Nephron (organoid): Measurements from ENCODE around the gene HSPBP1.

Experiments
- H3K27ac Mint-ChIP-seq, 3 experiments: 2 replicates each; pipeline ENCODE4 v1.8.0; 2020; ENCODE audit warnings: mixed read lengths in 3 of 3, mild to moderate bottlenecking in 2 of 3, moderate library complexity in 1 of 3
- H3K27me3 Mint-ChIP-seq: 2 replicates; pipeline ENCODE4 v1.8.0; 2021; ENCODE audit warnings: low read depth, mild to moderate bottlenecking, moderate library complexity, mixed read lengths
- H3K36me3 Mint-ChIP-seq: 2 replicates; pipeline ENCODE4 v1.8.0; 2020; ENCODE audit warnings: low read depth, mixed read lengths
- H3K4me1 Mint-ChIP-seq: 2 replicates; pipeline ENCODE4 v1.8.0; 2020; ENCODE audit warnings: mixed read lengths
- H3K4me3 Mint-ChIP-seq, 3 experiments: 2 replicates each; pipeline ENCODE4 v1.8.0; 2020; ENCODE audit warnings: mild to moderate bottlenecking in 3 of 3, mixed read lengths in 3 of 3, moderate library complexity in 2 of 3
- H3K9me3 Mint-ChIP-seq: 2 replicates; pipeline ENCODE4 v1.8.0; 2020; ENCODE audit warnings: mixed read lengths
- CTCF ChIP-seq, 3 experiments: fragments of 200-600 bp; sonication (generic); IDR thresholded peaks; one replicate each; pipeline ENCODE4 v1.5.0; 2021; ENCODE audit warnings: antibody characterized with exemption in 3 of 3; ENCODE audit not compliant: unreplicated experiment in 3 of 3

HSPBP1 gene

GRCh38 chr19:55273978-55274707 lies 5.8 kb downstream of the HSPBP1 start:
- H3K4me1 Mint-ChIP-seq: peaks cover 6% of the 10 kb centered on the region
- no peak for TF ChIP-seq CTCF (IDR thresholded peaks at IDR 0.05; ENCODE audit: unreplicated experiment in 3 of 3)
- H3K27ac Mint-ChIP-seq: no peak overlapping the region
- no peaks in the 10 kb centered on the region for H3K9me3 Mint-ChIP-seq
- H3K27me3 Mint-ChIP-seq: no peaks in the 10 kb centered on the region
- H3K4me3 Mint-ChIP-seq: no peak overlapping the region
- H3K36me3 Mint-ChIP-seq: peaks cover 37% of the 10 kb centered on the region

- H3K9me3 Mint-ChIP-seq: peaks cover 2% of the 10 kb centered on the region
- H3K4me1 Mint-ChIP-seq: peaks cover 7% of the 10 kb centered on the region
- peaks cover 45% of the 10 kb centered on the region for H3K36me3 Mint-ChIP-seq
- no peak for TF ChIP-seq CTCF (IDR thresholded peaks at IDR 0.05; ENCODE audit: unreplicated experiment in 3 of 3)
- no peaks in the 10 kb centered on the region for H3K27me3 Mint-ChIP-seq
- no peak overlapping the region for H3K4me3 Mint-ChIP-seq
- no peak overlapping the region for H3K27ac Mint-ChIP-seq
Measured at GRCh38 chr19:55272142-55272541, 7.8 kb downstream of the HSPBP1 start.

GRCh38 chr19:55270172-55270942 lies 9.6 kb downstream of the HSPBP1 start:
- no peak for TF ChIP-seq CTCF (IDR thresholded peaks at IDR 0.05; ENCODE audit: unreplicated experiment in 3 of 3)
- H3K36me3 Mint-ChIP-seq: peaks cover 48% of the 10 kb centered on the region

DNA sequence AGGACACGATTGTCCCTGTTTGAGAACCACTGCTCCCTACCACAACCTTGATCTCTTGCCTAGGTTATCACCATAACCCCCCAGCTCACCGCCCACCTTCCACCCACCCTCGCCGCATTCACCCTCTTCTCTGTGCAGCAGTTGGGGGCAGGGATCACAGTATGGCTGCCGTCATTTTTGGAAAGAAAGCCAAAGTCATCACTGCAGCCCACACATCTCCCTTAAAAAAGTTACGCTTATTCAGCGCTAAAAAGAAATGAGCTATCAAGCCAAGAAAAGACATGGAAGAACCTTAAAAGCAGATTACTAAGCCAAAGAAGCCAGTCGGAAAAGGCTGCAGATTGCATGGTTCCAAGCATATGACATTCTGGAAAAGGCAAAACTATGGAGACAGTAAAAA lies 10.6 kb downstream of the HSPBP1 start:
- peak overlapping the region; percentile 19 to 96 (median 93) for H3K27ac Mint-ChIP-seq
- H3K4me3 Mint-ChIP-seq: peak overlapping the region in 1 of 3 experiments; percentile 12
- TF ChIP-seq CTCF (IDR thresholded peaks at IDR 0.05; ENCODE audit: unreplicated experiment in 3 of 3): no peak
- peaks cover 9% of the 10 kb centered on the region for H3K9me3 Mint-ChIP-seq
- peaks cover 44% of the 10 kb centered on the region for H3K36me3 Mint-ChIP-seq
- peaks cover 7% of the 10 kb centered on the region for H3K4me1 Mint-ChIP-seq
- H3K27me3 Mint-ChIP-seq: peaks cover 5% of the 10 kb centered on the region

More at GRCh38 chr19:55270172-55270942, 9.6 kb downstream of the HSPBP1 start:
- Mint-ChIP-seq H3K4me1 (peaks cover 7% of the 10 kb centered on the region), H3K27me3 (peaks cover 5% of the 10 kb centered on the region), H3K4me3 (no peak overlapping the region), H3K9me3 (peaks cover 9% of the 10 kb centered on the region), H3K27ac (peak overlapping the region; percentile 21 to 93 (median 43))

GRCh38 chr19:55266840-55267239 lies 13.1 kb downstream of the HSPBP1 start:
- H3K36me3 Mint-ChIP-seq: peaks cover 40% of the 10 kb centered on the region
- no peak overlapping the region for H3K4me3 Mint-ChIP-seq
- peaks cover 5% of the 10 kb centered on the region for H3K27me3 Mint-ChIP-seq
- peaks cover 9% of the 10 kb centered on the region for H3K9me3 Mint-ChIP-seq
- TF ChIP-seq CTCF (IDR thresholded peaks at IDR 0.05; ENCODE audit: unreplicated experiment in 3 of 3): no peak
- H3K27ac Mint-ChIP-seq: no peak overlapping the region
- H3K4me1 Mint-ChIP-seq: peaks cover 7% of the 10 kb centered on the region
